H1 (cell line): ENCODE measurements around the gene FGF14. TPM values are rescaled to one million over a fixed set of nuclear protein-coding genes. Genes with fewer than 3 reads are reported as not detected.

ENCODE experiments used
- CTCF ChIA-PET: fragments of 300-600 bp; sonication (Branson Sonifier 250); formaldehyde crosslinking; loops from one replicate; lab custom pipeline; 2021; ENCODE audit not compliant: partially characterized antibody; lab: Charles Lee
- POLR2A ChIA-PET: fragments of 300-600 bp; sonication (Branson Sonifier 250); formaldehyde crosslinking; loops from one replicate; lab custom pipeline; 2021; ENCODE audit warnings: inconsistent platforms; ENCODE audit not compliant: partially characterized antibody; lab: Charles Lee
- DNase-seq, 2 experiments: peaks; one replicate each; pipeline versions ENCODE4 v3.0.0 to v3.0.0-alpha.2; 2010 to 2022; ENCODE audit warnings: low spot score in 2 of 2, low read depth in 1 of 2, mixed read lengths in 1 of 2
- FAIRE-seq: peaks from 2 replicates; lab custom pipeline; 2011; peaks lifted over from hg19 to GRCh38; lab: Jason Lieb, UNC
- H2AFZ ChIP-seq: 2 replicates; pipeline ENCODE4 v1.8.1; 2012; ENCODE audit warnings: low read length, inconsistent platforms
- H2AK5ac ChIP-seq: 2 replicates; pipeline ENCODE4 v1.6.1; 2013; ENCODE audit warnings: low read depth, low read length
- H2BK120ac ChIP-seq: replicated peaks from 2 replicates; pipeline ENCODE3; 2013; ENCODE audit warnings: low read depth, low read length, inconsistent platforms
- H2BK12ac ChIP-seq: 2 replicates; pipeline ENCODE4 v1.6.1; 2013; ENCODE audit warnings: low read depth, low read length
- H2BK15ac ChIP-seq: 2 replicates; pipeline ENCODE4 v1.6.1; 2013; ENCODE audit warnings: low read length
- H2BK20ac ChIP-seq: 2 replicates; pipeline ENCODE4 v1.6.1; 2013; ENCODE audit warnings: low read length
- H2BK5ac ChIP-seq: 2 replicates; pipeline ENCODE4 v1.6.1; 2013; ENCODE audit warnings: low read depth, low read length
- H3K14ac ChIP-seq: 2 replicates; pipeline ENCODE4 v1.6.1; 2013; ENCODE audit warnings: inconsistent platforms; ENCODE audit not compliant: insufficient read length
- H3K18ac ChIP-seq: 2 replicates; pipeline ENCODE4 v1.6.1; 2013; ENCODE audit warnings: low read length; ENCODE audit errors: extremely low read depth
- H3K23ac ChIP-seq: 2 replicates; pipeline ENCODE4 v1.6.1; 2013; ENCODE audit warnings: inconsistent platforms; ENCODE audit not compliant: insufficient read length
- H3K23me2 ChIP-seq: 2 replicates; pipeline ENCODE4 v1.6.1; 2013; ENCODE audit warnings: low read depth, low read length
- H3K27ac ChIP-seq: 2 replicates; pipeline ENCODE4 v1.6.1; 2011; ENCODE audit warnings: low read depth, low read length, inconsistent platforms
- H3K27me3 ChIP-seq, 4 experiments: replicated peaks in 1 of 4; 1 replicate in 1 of 4; 2 replicates in 3 of 4; pipeline versions ENCODE4 v1.6.1 to v1.8.1; 2011 to 2013; ENCODE audit warnings: low read length in 3 of 4, mild to moderate bottlenecking in 3 of 4, inconsistent platforms in 2 of 4, mixed read lengths in 2 of 4, moderate library complexity in 1 of 4; ENCODE audit not compliant: control insufficient read depth in 3 of 4, insufficient read depth in 3 of 4; ENCODE audit errors: extremely low read depth in 1 of 4
- H3K36me3 ChIP-seq, 4 experiments: 2 replicates each; pipeline versions ENCODE4 v1.6.1 to v1.8.1; 2011 to 2013; ENCODE audit warnings: mild to moderate bottlenecking in 4 of 4, low read length in 3 of 4, moderate library complexity in 2 of 4, control low read depth in 1 of 4, inconsistent platforms in 1 of 4; ENCODE audit not compliant: insufficient read depth in 4 of 4, control insufficient read depth in 2 of 4
- H3K4ac ChIP-seq: replicated peaks from 2 replicates; pipeline ENCODE3; 2013; ENCODE audit warnings: low read length, low read depth, mixed read lengths, inconsistent platforms; ENCODE audit not compliant: insufficient read length
- H3K4me1 ChIP-seq, 4 experiments: replicated peaks in 1 of 4; 1 replicate in 1 of 4; 2 replicates in 3 of 4; pipeline versions ENCODE4 v1.6.1 to v1.8.1; 2011 to 2013; ENCODE audit warnings: low read length in 3 of 4, inconsistent platforms in 2 of 4, mixed read lengths in 1 of 4; ENCODE audit not compliant: insufficient read depth in 4 of 4, control insufficient read depth in 3 of 4
- H3K4me2 ChIP-seq, 2 experiments: 2 replicates each; pipeline versions ENCODE4 v1.6.1 to v1.8.1; 2011 to 2013; ENCODE audit warnings: low read depth in 2 of 2, low read length in 2 of 2, control low read depth in 1 of 2, inconsistent platforms in 1 of 2, mild to moderate bottlenecking in 1 of 2; ENCODE audit not compliant: insufficient read depth in 1 of 2
- H3K4me3 ChIP-seq, 4 experiments: fragments of 200-600, 300-600 bp in 1 of 4; sonication (generic), shearing (Covaris generic), sonication (Bioruptor Twin) in 1 of 4; 2 replicates each; pipeline versions ENCODE4 v1.5.1 to v1.8.1; 2011 to 2016; ENCODE audit warnings: low read length in 4 of 4, low read depth in 3 of 4, control low read depth in 2 of 4, inconsistent platforms in 2 of 4, mild to moderate bottlenecking in 2 of 4, mixed read lengths in 1 of 4, moderate library complexity in 1 of 4; ENCODE audit not compliant: insufficient read depth in 2 of 4; ENCODE audit errors: extremely low read depth in 1 of 4
- H3K56ac ChIP-seq: replicated peaks from 2 replicates; pipeline ENCODE3; 2013; ENCODE audit warnings: low read depth, mild to moderate bottlenecking, mixed read lengths, low read length, inconsistent platforms; ENCODE audit not compliant: insufficient read length
- H3K79me1 ChIP-seq: 2 replicates; pipeline ENCODE4 v1.6.1; 2013; ENCODE audit warnings: low read depth, low read length, control low read depth
- H3K79me2 ChIP-seq, 2 experiments: 2 replicates each; pipeline versions ENCODE4 v1.6.1 to v1.8.1; 2012 to 2013; ENCODE audit warnings: low read length in 2 of 2, mild to moderate bottlenecking in 2 of 2, inconsistent platforms in 1 of 2; ENCODE audit not compliant: insufficient read depth in 2 of 2, control insufficient read depth in 1 of 2
- H3K9ac ChIP-seq, 4 experiments: replicated peaks in 1 of 4; 1 replicate in 1 of 4; 2 replicates in 3 of 4; pipeline versions ENCODE4 v1.6.1 to v1.8.1; 2011 to 2013; ENCODE audit warnings: low read depth in 3 of 4, low read length in 3 of 4, control low read depth in 2 of 4, mild to moderate bottlenecking in 2 of 4, moderate library complexity in 2 of 4, inconsistent platforms in 1 of 4; ENCODE audit errors: extremely low read depth in 1 of 4
- H3K9me3 ChIP-seq, 2 experiments: 2 replicates each; pipeline versions ENCODE4 v1.6.1 to v1.8.1; 2012 to 2013; ENCODE audit warnings: mild to moderate bottlenecking in 2 of 2, moderate library complexity in 2 of 2, control low read depth in 1 of 2, inconsistent platforms in 1 of 2, low read depth in 1 of 2, low read length in 1 of 2, mixed read lengths in 1 of 2; ENCODE audit not compliant: insufficient read depth in 2 of 2
- H4K20me1 ChIP-seq, 2 experiments: replicated peaks in 1 of 2; 2 replicates each; pipeline versions ENCODE3 to v1.8.1; 2011 to 2013; ENCODE audit warnings: inconsistent platforms in 2 of 2, low read length in 2 of 2, mild to moderate bottlenecking in 1 of 2; ENCODE audit not compliant: insufficient read depth in 2 of 2, control insufficient read depth in 1 of 2
- H4K5ac ChIP-seq: 2 replicates; pipeline ENCODE4 v1.6.1; 2013; ENCODE audit warnings: low read length, low read depth, mixed read lengths, inconsistent platforms; ENCODE audit not compliant: insufficient read length
- H4K8ac ChIP-seq: 2 replicates; pipeline ENCODE4 v1.8.0; 2013; ENCODE audit warnings: mild to moderate bottlenecking, moderate library complexity, low read length, inconsistent platforms; ENCODE audit not compliant: insufficient read depth; ENCODE audit errors: extremely low read depth
- H4K91ac ChIP-seq: replicated peaks from 2 replicates; pipeline ENCODE3; 2013; ENCODE audit warnings: low read length, mixed read lengths, inconsistent platforms; ENCODE audit not compliant: insufficient read length
- CREB1 ChIP-seq: IDR thresholded peaks from 2 replicates; pipeline ENCODE4 v1.6.1; 2012; ENCODE audit warnings: inconsistent platforms
- E2F6 ChIP-seq: IDR thresholded peaks from 2 replicates; pipeline ENCODE4 v1.6.1; 2012; ENCODE audit warnings: inconsistent platforms
- EGR1 ChIP-seq: IDR thresholded peaks from 2 replicates; pipeline ENCODE4 v1.6.1; 2011; ENCODE audit warnings: low read depth, low read length, borderline replicate concordance
- HDAC2 ChIP-seq, 2 experiments: fragments of 300-600 bp in 1 of 2; sonication (generic) in 1 of 2; IDR thresholded peaks; 2 replicates each; pipeline ENCODE4 v1.6.1; 2011 to 2012; ENCODE audit warnings: low read depth in 2 of 2, low read length in 2 of 2, mild to moderate bottlenecking in 2 of 2, moderate library complexity in 2 of 2, borderline replicate concordance in 1 of 2, inconsistent platforms in 1 of 2
- RAD21 ChIP-seq, 2 experiments: IDR thresholded peaks in 1 of 2; conservative IDR thresholded peaks in 1 of 2; 2 replicates each; pipeline ENCODE4 v1.6.1; 2011; ENCODE audit warnings: low read depth in 2 of 2, low read length in 2 of 2, improper control_type of control experiment in 1 of 2, inconsistent platforms in 1 of 2, mild to moderate bottlenecking in 1 of 2, moderate library complexity in 1 of 2
- RXRA ChIP-seq: IDR thresholded peaks from 2 replicates; pipeline ENCODE4 v1.6.1; 2011; ENCODE audit warnings: low read depth, mild to moderate bottlenecking, low read length, moderate library complexity; ENCODE audit not compliant: insufficient read depth
- SP4 ChIP-seq: IDR thresholded peaks from 2 replicates; pipeline ENCODE4 v1.6.1; 2012; ENCODE audit warnings: low read length, inconsistent platforms
- WGBS, 2 experiments: shearing (Covaris generic) in 1 of 2; methylation state at CpG; one replicate each; pipeline versions ENCODE4 v1.1.6 to v1.1.7; 2013 to 2015; ENCODE audit warnings: low lambda C conversion rate in 2 of 2, mixed read lengths in 2 of 2, inconsistent platforms in 1 of 2, low coverage in 1 of 2, missing lambda C conversion rate in 1 of 2; ENCODE audit not compliant: insufficient replicate concordance in 2 of 2, insufficient coverage in 1 of 2, insufficient read length in 1 of 2; ENCODE audit errors: extremely low coverage in 1 of 2, missing lambda C conversion rate in 1 of 2; 5-methylcytosine and 5-hydroxymethylcytosine counted together
- polyA plus RNA-seq, 7 experiments: library from polyadenylated mRNA; depleted of rRNA in 3 of 7; stranded (reverse) in 5 of 7; unstranded in 2 of 7; fragments of >200 nt in 5 of 7; fragments of 200-250 nt in 2 of 7; gene quantifications; 1 replicate in 5 of 7; 2 replicates in 1 of 7; 4 replicates in 1 of 7; pipeline versions ENCODE4 v1.2.1 to v1.2.3, GENCODE V29; 2011 to 2013; ENCODE audit warnings: missing spikeins in 2 of 7, mixed read lengths in 2 of 7
- total RNA-seq: library from RNA; stranded (reverse); fragmentation: NEBNext Ultra II Directional; extraction: Animal tissue kit (Norgen Biotek cat#: 25700); gene quantifications from 2 replicates; pipeline ENCODE4 v1.2.1, GENCODE V29; 2021

FGF14 gene
- total and polyA plus RNA-seq, 2 of the 8 experiments (the other 6 are each of a cell fraction or from before 2014, with no cell fraction given) = 0.05 to 0.58 TPM

- Histone ChIP-seq H3K14ac (no peak overlapping the region), H3K4ac (no peak overlapping the region), H4K20me1 (no peaks in the 10 kb centered on the region), H2BK120ac (no peak overlapping the region), H4K8ac (no peak overlapping the region), H4K91ac (no peak overlapping the region), H3K79me2 (no peaks in the 10 kb centered on the region), H3K9me3 (no peaks in the 10 kb centered on the region), H4K5ac (no peak overlapping the region), H2BK15ac (no peak overlapping the region), H2BK12ac (no peak overlapping the region), H3K4me1 (no peaks in the 10 kb centered on the region), H3K27me3 (no peaks in the 10 kb centered on the region), H3K36me3 (no peaks in the 10 kb centered on the region), H2BK20ac (no peak overlapping the region), H3K4me2 (no peak overlapping the region), H3K4me3 (no peak overlapping the region), H3K27ac (no peak overlapping the region), H3K23ac (no peak overlapping the region), H3K23me2 (no peaks in the 10 kb centered on the region), H3K9ac (no peak overlapping the region; a peak in 1 of 7 replicates), H2AK5ac (no peak overlapping the region), H3K18ac (no peak overlapping the region), H2AFZ (no peak overlapping the region), H3K56ac (no peak overlapping the region), H3K79me1 (no peaks in the 10 kb centered on the region), H2BK5ac (no peak overlapping the region)
- FAIRE-seq (no peak), DNase-seq (no peak)
- TF ChIP-seq HDAC2 (IDR thresholded peaks at IDR 0.05; ENCODE audit: borderline replicate concordance in 1 of 2, low read depth in 2 of 2, low read length in 2 of 2) (no peak), E2F6 (no peak), RAD21 (IDR thresholded peaks at IDR 0.05 in 1 of 2, conservative IDR thresholded peaks at IDR 0.05 in 1 of 2; ENCODE audit: low read depth in 2 of 2, low read length in 2 of 2) (no peak), CREB1 (no peak), EGR1 (no peak), SP4 (no peak), RXRA (no peak)
- CTCF ChIA-PET = interaction anchor here (0.5 to 1.4 kb wide), 4 partner anchors 15 to 264 kb away, joined by 3 to 6 read pairs (median 4); no protein-coding TSS in a partner anchor
- POLR2A ChIA-PET = no interaction called here
- WGBS, 2 experiments = 83% methylated on average over 4 of the region's 4 CpGs; no CpG with 5 or more reads in 1 of the 2 experiments
These were observed 206.0 kb downstream of the FGF14 start for GRCh38 chr13:102195566-102196462.
